ENCODE data around the gene CACNA1C.

DNA sequence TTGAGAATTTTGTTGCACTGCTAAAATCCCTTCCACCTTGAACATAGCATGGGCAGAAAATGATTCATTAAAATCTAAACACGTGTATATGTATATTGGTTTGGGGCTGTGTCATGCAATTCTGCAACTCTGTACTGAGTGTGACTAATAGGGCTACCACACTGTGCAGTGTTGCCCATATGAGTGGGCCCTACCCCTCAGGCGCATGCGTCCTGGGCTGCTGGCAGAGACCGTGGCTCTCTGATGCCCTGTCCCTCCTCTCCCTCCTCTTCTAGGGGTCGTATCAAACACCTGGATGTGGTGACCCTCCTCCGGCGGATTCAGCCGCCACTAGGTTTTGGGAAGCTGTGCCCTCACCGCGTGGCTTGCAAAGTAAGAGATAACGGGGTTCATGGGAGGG is 613.6 kb downstream of the CACNA1C start:
- TF ChIP-seq, protein P1, sequence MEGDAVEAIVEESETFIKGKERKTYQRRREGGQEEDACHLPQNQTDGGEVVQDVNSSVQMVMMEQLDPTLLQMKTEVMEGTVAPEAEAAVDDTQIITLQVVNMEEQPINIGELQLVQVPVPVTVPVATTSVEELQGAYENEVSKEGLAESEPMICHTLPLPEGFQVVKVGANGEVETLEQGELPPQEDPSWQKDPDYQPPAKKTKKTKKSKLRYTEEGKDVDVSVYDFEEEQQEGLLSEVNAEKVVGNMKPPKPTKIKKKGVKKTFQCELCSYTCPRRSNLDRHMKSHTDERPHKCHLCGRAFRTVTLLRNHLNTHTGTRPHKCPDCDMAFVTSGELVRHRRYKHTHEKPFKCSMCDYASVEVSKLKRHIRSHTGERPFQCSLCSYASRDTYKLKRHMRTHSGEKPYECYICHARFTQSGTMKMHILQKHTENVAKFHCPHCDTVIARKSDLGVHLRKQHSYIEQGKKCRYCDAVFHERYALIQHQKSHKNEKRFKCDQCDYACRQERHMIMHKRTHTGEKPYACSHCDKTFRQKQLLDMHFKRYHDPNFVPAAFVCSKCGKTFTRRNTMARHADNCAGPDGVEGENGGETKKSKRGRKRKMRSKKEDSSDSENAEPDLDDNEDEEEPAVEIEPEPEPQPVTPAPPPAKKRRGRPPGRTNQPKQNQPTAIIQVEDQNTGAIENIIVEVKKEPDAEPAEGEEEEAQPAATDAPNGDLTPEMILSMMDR (conservative IDR thresholded peaks at IDR 0.05): no peak
- no peak for TF ChIP-seq ZFX (IDR thresholded peaks at IDR 0.05)

Measured in C4-2B (cell line).